DND-41 (cell line): ENCODE results near the gene MAFG.

Experiments used
- EZH2 ChIP-seq: IDR thresholded peaks from 3 replicates; pipeline ENCODE4 v1.6.1; 2012; ENCODE audit warnings: borderline replicate concordance, low read depth, mild to moderate bottlenecking, moderate library complexity, low read length, inconsistent platforms; ENCODE audit not compliant: severe bottlenecking
- TF ChIP-seq, protein P1 (sequence below): IDR thresholded peaks from 2 replicates; pipeline ENCODE4 v1.5.1; 2012; ENCODE audit warnings: borderline replicate concordance, low read length, moderate library complexity, mild to moderate bottlenecking; ENCODE audit not compliant: poor library complexity, severe bottlenecking; ENCODE audit errors: extremely low read depth

DNA sequence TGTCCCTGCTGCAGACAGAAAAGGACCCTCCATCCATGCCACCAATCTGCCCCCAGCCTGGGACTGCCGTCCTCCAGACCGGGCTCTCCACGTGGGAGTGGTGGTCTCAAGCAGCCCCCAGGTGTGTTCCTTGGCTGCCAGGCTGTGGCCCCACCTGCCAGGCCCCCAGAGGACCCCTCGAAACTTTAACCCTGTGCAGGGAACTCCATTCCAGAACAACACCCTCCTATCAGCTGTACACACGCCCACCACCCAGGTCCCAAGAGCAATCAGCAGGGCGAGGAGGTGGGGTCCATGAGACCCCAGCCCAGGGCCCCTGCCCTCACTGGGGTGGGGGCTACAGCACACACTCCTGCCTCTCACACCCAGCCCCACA, 8.2 kb upstream of the MAFG start:
- TF ChIP-seq, protein P1, sequence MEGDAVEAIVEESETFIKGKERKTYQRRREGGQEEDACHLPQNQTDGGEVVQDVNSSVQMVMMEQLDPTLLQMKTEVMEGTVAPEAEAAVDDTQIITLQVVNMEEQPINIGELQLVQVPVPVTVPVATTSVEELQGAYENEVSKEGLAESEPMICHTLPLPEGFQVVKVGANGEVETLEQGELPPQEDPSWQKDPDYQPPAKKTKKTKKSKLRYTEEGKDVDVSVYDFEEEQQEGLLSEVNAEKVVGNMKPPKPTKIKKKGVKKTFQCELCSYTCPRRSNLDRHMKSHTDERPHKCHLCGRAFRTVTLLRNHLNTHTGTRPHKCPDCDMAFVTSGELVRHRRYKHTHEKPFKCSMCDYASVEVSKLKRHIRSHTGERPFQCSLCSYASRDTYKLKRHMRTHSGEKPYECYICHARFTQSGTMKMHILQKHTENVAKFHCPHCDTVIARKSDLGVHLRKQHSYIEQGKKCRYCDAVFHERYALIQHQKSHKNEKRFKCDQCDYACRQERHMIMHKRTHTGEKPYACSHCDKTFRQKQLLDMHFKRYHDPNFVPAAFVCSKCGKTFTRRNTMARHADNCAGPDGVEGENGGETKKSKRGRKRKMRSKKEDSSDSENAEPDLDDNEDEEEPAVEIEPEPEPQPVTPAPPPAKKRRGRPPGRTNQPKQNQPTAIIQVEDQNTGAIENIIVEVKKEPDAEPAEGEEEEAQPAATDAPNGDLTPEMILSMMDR: no peak
- TF ChIP-seq EZH2: no peak
